ENCODE data around the gene CA10. TPM values are rescaled to one million over a fixed set of nuclear protein-coding genes. Genes with fewer than 3 reads are reported as not detected.

The CA10 gene
- polyA plus RNA-seq, 1 donor from 2014 or later, result 6.2 TPM

DNA sequence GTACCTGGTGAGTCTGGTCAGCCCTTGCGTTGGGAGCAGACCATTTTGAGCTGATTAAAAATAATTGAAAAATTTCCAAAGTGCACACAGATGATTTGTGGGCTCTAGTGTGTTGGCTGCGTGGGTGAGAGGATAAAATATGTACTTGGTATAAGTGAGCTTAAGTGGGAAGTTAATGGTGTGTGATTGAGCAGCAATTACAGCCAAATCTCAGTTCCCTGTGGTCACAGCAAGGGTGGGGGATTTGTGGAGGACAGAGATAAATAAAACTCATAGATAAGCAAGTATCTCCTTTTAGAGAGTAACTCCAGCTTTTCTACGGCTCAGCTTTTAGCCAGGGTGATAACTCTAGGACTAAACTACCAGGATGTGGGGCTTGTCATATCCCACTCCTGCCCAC is 507.7 kb downstream of the CA10 start:
- TF ChIP-seq RAD21 (conservative IDR thresholded peaks at IDR 0.05) (no peak), TAF1 (IDR thresholded peaks at IDR 0.05; ENCODE audit: low read depth) (no peak), SMC3 (conservative IDR thresholded peaks at IDR 0.05; ENCODE audit: poor library complexity) (no peak), POLR2AphosphoS5 (IDR thresholded peaks at IDR 0.05) (no peak), MXI1 (conservative IDR thresholded peaks at IDR 0.05; ENCODE audit: poor library complexity, severe bottlenecking) (no peak), EP300 (conservative IDR thresholded peaks at IDR 0.05; ENCODE audit: poor library complexity, severe bottlenecking) (no peak), EZH2 (IDR thresholded peaks at IDR 0.05; ENCODE audit: borderline replicate concordance, insufficient read depth, low read length, poor library complexity, severe bottlenecking) (no peak)
- TF ChIP-seq, protein P1, sequence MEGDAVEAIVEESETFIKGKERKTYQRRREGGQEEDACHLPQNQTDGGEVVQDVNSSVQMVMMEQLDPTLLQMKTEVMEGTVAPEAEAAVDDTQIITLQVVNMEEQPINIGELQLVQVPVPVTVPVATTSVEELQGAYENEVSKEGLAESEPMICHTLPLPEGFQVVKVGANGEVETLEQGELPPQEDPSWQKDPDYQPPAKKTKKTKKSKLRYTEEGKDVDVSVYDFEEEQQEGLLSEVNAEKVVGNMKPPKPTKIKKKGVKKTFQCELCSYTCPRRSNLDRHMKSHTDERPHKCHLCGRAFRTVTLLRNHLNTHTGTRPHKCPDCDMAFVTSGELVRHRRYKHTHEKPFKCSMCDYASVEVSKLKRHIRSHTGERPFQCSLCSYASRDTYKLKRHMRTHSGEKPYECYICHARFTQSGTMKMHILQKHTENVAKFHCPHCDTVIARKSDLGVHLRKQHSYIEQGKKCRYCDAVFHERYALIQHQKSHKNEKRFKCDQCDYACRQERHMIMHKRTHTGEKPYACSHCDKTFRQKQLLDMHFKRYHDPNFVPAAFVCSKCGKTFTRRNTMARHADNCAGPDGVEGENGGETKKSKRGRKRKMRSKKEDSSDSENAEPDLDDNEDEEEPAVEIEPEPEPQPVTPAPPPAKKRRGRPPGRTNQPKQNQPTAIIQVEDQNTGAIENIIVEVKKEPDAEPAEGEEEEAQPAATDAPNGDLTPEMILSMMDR (IDR thresholded peaks at IDR 0.05; ENCODE audit: poor library complexity, severe bottlenecking), result no peak
- TF ChIP-seq, protein P2, sequence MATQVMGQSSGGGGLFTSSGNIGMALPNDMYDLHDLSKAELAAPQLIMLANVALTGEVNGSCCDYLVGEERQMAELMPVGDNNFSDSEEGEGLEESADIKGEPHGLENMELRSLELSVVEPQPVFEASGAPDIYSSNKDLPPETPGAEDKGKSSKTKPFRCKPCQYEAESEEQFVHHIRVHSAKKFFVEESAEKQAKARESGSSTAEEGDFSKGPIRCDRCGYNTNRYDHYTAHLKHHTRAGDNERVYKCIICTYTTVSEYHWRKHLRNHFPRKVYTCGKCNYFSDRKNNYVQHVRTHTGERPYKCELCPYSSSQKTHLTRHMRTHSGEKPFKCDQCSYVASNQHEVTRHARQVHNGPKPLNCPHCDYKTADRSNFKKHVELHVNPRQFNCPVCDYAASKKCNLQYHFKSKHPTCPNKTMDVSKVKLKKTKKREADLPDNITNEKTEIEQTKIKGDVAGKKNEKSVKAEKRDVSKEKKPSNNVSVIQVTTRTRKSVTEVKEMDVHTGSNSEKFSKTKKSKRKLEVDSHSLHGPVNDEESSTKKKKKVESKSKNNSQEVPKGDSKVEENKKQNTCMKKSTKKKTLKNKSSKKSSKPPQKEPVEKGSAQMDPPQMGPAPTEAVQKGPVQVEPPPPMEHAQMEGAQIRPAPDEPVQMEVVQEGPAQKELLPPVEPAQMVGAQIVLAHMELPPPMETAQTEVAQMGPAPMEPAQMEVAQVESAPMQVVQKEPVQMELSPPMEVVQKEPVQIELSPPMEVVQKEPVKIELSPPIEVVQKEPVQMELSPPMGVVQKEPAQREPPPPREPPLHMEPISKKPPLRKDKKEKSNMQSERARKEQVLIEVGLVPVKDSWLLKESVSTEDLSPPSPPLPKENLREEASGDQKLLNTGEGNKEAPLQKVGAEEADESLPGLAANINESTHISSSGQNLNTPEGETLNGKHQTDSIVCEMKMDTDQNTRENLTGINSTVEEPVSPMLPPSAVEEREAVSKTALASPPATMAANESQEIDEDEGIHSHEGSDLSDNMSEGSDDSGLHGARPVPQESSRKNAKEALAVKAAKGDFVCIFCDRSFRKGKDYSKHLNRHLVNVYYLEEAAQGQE (IDR thresholded peaks at IDR 0.05; ENCODE audit: borderline replicate concordance), result no peak
- Histone ChIP-seq H3K9ac (ENCODE audit: low read length) (no peak overlapping the region), H3K9me2 (ENCODE audit: insufficient read depth, low read length) (no peaks in the 10 kb centered on the region), H3K27ac (ENCODE audit: low read length) (no peak overlapping the region), H3K36me3 (ENCODE audit: insufficient read depth, low read length) (no peaks in the 10 kb centered on the region), H3F3A (ENCODE audit: insufficient read depth, low read length, poor library complexity, severe bottlenecking) (no peaks in the 10 kb centered on the region), H3K4me2 (ENCODE audit: low read length) (no peak overlapping the region), H3K4me3 (ENCODE audit: low read length) (no peak overlapping the region), H3K9me3 (ENCODE audit: low read length) (no peaks in the 10 kb centered on the region), H3K79me2 (replicated peaks; ENCODE audit: insufficient read depth, low read length) (no peaks in the 10 kb centered on the region), H4K20me1 (ENCODE audit: insufficient read depth) (no peaks in the 10 kb centered on the region), H2AFZ (ENCODE audit: low read depth, low read length) (no peak overlapping the region), H3K27me3 (ENCODE audit: insufficient read depth, low read depth, low read length) (no peaks in the 10 kb centered on the region)

DNA sequence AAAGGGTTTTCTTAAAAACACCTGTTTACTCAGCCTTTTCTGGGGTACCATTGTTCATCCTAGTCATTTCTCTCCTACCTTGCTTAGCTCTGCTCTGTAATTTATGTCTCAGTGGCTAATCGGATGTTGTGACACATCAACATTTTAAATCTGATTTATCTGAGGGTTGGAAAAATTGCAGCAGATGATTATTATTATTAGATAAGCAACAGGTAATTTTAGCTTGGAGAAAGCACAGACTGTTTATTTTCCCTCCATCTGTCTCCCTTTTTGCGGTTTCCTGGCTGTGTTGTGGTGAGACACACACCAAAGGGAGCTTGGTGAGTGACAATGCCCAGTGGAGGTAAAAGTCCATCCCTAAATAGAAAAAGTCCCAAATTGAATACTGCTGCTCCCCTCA is 508.3 kb downstream of the CA10 start:
- no peak for TF ChIP-seq POLR2AphosphoS5 (IDR thresholded peaks at IDR 0.05)
- TF ChIP-seq MXI1 (conservative IDR thresholded peaks at IDR 0.05; ENCODE audit: poor library complexity, severe bottlenecking), result no peak
- TF ChIP-seq EZH2 (IDR thresholded peaks at IDR 0.05; ENCODE audit: borderline replicate concordance, insufficient read depth, low read length, poor library complexity, severe bottlenecking), result no peak
- TF ChIP-seq, protein P2 (IDR thresholded peaks at IDR 0.05; ENCODE audit: borderline replicate concordance), result no peak
- TF ChIP-seq, protein P1 (IDR thresholded peaks at IDR 0.05; ENCODE audit: poor library complexity, severe bottlenecking), result no peak
- TF ChIP-seq EP300 (conservative IDR thresholded peaks at IDR 0.05; ENCODE audit: poor library complexity, severe bottlenecking), result no peak
- TF ChIP-seq SMC3 (conservative IDR thresholded peaks at IDR 0.05; ENCODE audit: poor library complexity), result no peak
- TF ChIP-seq RAD21 (conservative IDR thresholded peaks at IDR 0.05), result no peak
- no peak for TF ChIP-seq TAF1 (IDR thresholded peaks at IDR 0.05; ENCODE audit: low read depth)
- H3K9me2 ChIP-seq (ENCODE audit: insufficient read depth, low read length), result no peaks in the 10 kb centered on the region
- H3K27ac ChIP-seq (ENCODE audit: low read length), result no peak overlapping the region
- H3K4me3 ChIP-seq (ENCODE audit: low read length), result no peak overlapping the region
- no peak overlapping the region for H3K9ac ChIP-seq (ENCODE audit: low read length)
- no peaks in the 10 kb centered on the region for H3K36me3 ChIP-seq (ENCODE audit: insufficient read depth, low read length)
- H3F3A ChIP-seq (ENCODE audit: insufficient read depth, low read length, poor library complexity, severe bottlenecking), result no peaks in the 10 kb centered on the region
- no peaks in the 10 kb centered on the region for H3K9me3 ChIP-seq (ENCODE audit: low read length)
- no peak overlapping the region for H3K4me2 ChIP-seq (ENCODE audit: low read length)
- H3K27me3 ChIP-seq (ENCODE audit: insufficient read depth, low read depth, low read length), result no peaks in the 10 kb centered on the region
- H2AFZ ChIP-seq (ENCODE audit: low read depth, low read length), result no peak overlapping the region
- no peaks in the 10 kb centered on the region for H4K20me1 ChIP-seq (ENCODE audit: insufficient read depth)
- no peaks in the 10 kb centered on the region for H3K79me2 ChIP-seq (replicated peaks; ENCODE audit: insufficient read depth, low read length)
